SJCRH30 (cell line): ENCODE results near the gene UTF1. TPM values are rescaled to one million over a fixed set of nuclear protein-coding genes. Genes with fewer than 3 reads are reported as not detected.
A peak's percentile ranks its signal among the peaks of the same experiment; 100 is the strongest.

Source experiments
- DNase-seq, 2 experiments: peaks; one replicate each; pipeline ENCODE4 v3.0.0-alpha.2; 2015 to 2020
- H3K27ac ChIP-seq: fragments of 250-450 bp; sonication (Bioruptor Pico); 2 replicates; pipeline ENCODE4 v1.5.1; 2020; ENCODE audit warnings: mild to moderate bottlenecking, moderate library complexity
- H3K27me3 ChIP-seq: fragments of 250-450 bp; sonication (Bioruptor Pico); 2 replicates; pipeline ENCODE4 v1.5.1; 2020; ENCODE audit warnings: mild to moderate bottlenecking, moderate library complexity
- H3K36me3 ChIP-seq: fragments of 250-450 bp; sonication (Bioruptor Pico); 2 replicates; pipeline ENCODE4 v1.5.1; 2020; ENCODE audit warnings: mild to moderate bottlenecking, moderate library complexity
- H3K4me1 ChIP-seq: fragments of 250-450 bp; sonication (Bioruptor Pico); 2 replicates; pipeline ENCODE4 v1.5.1; 2020; ENCODE audit warnings: mild to moderate bottlenecking, moderate library complexity
- H3K4me3 ChIP-seq: fragments of 250-450 bp; sonication (Bioruptor Pico); 2 replicates; pipeline ENCODE4 v1.5.1; 2020; ENCODE audit warnings: mild to moderate bottlenecking, moderate library complexity
- H3K9me3 ChIP-seq: fragments of 250-450 bp; sonication (Bioruptor Pico); replicated peaks from 2 replicates; pipeline ENCODE4 v1.5.1; 2020; ENCODE audit warnings: mild to moderate bottlenecking, moderate library complexity
- total RNA-seq: library from RNA; depleted of rRNA; stranded (reverse); fragments of >200 nt; shearing (Covaris generic); gene quantifications from 2 replicates; pipeline ENCODE4 v1.2.3, GENCODE V29; 2014; rRNA removed

The UTF1 gene
- total RNA-seq, result not detected in 2 replicates

DNA sequence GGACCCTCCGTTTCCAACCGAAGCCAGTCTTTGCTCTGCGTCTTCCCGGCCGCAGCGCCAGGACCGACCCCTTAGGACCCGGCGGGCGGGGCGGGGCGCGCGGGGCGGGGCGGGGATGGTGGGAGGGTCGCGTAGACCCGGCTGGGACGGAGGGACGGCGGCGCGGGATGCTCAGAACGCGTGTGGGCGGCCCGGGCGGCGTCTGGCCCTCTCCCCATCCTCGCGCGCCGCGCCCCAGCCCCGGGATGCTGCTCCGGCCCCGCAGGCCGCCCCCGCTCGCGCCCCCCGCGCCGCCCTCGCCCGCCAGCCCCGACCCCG, at the start of gene UTF1:
Gene UTF1, plus strand, starts transcription at position 174 of the 318 bp plus-strand sequence. Its CDS starts 72 bp downstream, at position 246.
- no peaks in the 10 kb centered on the region for H3K4me1 ChIP-seq
- H3K36me3 ChIP-seq, result no peaks in the 10 kb centered on the region
- H3K9me3 ChIP-seq, result no peaks in the 10 kb centered on the region
- no peak within 1 kb of the TSS for H3K4me3 ChIP-seq
- H3K27ac ChIP-seq, result no peak within 1 kb of the TSS
- DNase-seq, result no peak
- no peaks in the 10 kb centered on the region for H3K27me3 ChIP-seq

DNA sequence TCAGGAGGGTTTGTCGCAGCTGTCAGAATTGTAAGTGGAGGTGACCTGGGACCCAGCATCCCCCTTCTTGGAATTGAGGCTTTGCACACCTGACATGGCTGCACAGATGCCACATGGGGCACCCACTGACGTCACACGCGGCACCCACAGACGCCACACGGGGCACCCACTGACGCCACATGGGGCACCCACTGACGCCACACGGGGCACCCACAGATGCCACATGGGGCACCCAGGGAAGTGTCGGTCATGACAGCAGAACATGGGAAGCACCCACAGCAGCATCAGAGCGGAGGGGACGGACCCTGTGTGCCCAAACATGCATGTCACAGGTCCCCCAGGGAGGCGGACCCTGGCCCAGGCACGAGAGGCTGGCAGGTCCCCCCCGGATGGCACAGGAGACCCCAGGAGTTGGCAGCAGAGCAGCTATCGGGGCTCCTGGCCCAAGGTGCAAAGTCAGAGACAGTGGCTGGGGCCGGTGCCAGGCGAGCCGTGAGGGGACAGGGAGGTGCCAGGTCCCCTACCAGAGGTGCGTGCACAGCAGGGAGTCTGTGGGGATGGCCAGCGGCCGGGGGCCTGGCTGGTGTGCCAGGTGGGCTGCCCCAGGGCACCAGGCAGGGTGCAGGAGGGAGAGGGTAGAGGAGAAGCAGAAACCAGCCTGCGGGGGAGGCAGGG, 48.9 kb upstream of the UTF1 start:
- DNase-seq, result no peak
- Histone ChIP-seq H3K27me3 (no peaks in the 10 kb centered on the region), H3K9me3 (no peaks in the 10 kb centered on the region), H3K4me1 (no peaks in the 10 kb centered on the region), H3K27ac (no peak overlapping the region), H3K36me3 (no peaks in the 10 kb centered on the region), H3K4me3 (no peak overlapping the region)

- H3K27me3 ChIP-seq, result no peaks in the 10 kb centered on the region; the same call in 1 of the 2 replicates
- no peaks in the 10 kb centered on the region for H3K9me3 ChIP-seq
Measured at GRCh38 chr10:133182190-133182589, 47.8 kb upstream of the UTF1 start.

DNA sequence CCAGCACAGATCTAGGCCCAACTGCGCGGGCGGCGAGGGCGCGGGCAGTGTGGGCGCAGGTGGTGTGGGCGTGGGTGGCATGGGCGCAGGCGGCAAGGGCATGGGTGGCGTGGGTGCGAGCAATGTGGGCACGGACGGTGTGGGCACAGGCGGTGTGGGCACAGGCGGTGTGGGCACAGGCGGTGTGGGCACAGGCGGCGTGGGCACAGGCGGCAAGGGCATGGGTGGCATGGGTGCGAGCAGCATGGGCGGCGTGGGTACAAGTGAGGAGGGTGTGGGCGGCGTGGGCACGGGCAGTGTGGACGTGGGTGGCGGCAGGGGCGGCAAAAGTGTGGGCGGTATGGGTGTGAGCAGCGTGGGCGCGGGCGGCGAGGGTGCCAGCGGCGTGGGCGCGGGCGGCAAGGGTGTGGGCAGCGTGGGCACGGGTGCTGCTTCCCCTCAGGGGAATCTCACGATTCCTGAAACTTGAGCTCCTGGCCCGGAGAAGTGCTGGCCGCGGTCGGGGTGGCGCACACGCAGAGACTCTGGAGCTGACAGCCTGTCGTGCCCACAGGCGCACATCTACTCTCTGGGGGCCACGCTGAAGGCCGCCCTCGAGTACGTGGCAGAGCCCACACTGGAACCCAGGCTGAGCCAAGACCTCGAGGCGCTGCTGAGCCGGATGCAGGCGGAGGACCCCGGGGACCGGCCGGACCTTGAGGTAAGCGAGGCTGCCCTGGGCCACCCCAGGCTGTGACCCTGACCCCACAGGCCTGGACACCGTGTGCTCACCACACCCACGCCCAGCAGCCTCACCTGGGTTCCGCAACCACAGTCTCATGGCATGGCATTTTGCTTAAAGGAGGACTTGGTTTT, 47.0 kb upstream of the UTF1 start:
- H3K27me3 ChIP-seq, result no peaks in the 10 kb centered on the region; the same call in 1 of the 2 replicates
- H3K4me1 ChIP-seq, result no peaks in the 10 kb centered on the region
- H3K9me3 ChIP-seq, result no peaks in the 10 kb centered on the region
- no peak overlapping the region for H3K27ac ChIP-seq
- no peaks in the 10 kb centered on the region for H3K36me3 ChIP-seq
- DNase-seq, result no peak
- H3K4me3 ChIP-seq, result no peak overlapping the region

More at GRCh38 chr10:133182190-133182589, 47.8 kb upstream of the UTF1 start:
- H3K4me1 ChIP-seq, result no peaks in the 10 kb centered on the region
- H3K27ac ChIP-seq, result no peak overlapping the region
- no peaks in the 10 kb centered on the region for H3K36me3 ChIP-seq
- H3K4me3 ChIP-seq, result no peak overlapping the region
- DNase-seq, result no peak

- no peaks in the 10 kb centered on the region; the same call in 1 of the 2 replicates for H3K27me3 ChIP-seq
Measured at GRCh38 chr10:133183646-133184378, 46.2 kb upstream of the UTF1 start.

GRCh38 chr10:133184591-133185244, 45.3 kb upstream of the UTF1 start:
- H3K4me1 ChIP-seq, result no peaks in the 10 kb centered on the region
- H3K4me3 ChIP-seq, result no peak overlapping the region
- DNase-seq, result no peak
- H3K27me3 ChIP-seq, result no peaks in the 10 kb centered on the region; the same call in 1 of the 2 replicates
- H3K36me3 ChIP-seq, result no peaks in the 10 kb centered on the region
- no peaks in the 10 kb centered on the region for H3K9me3 ChIP-seq
- no peak overlapping the region for H3K27ac ChIP-seq

More at GRCh38 chr10:133183646-133184378, 46.2 kb upstream of the UTF1 start:
- DNase-seq, result no peak
- Histone ChIP-seq H3K9me3 (no peaks in the 10 kb centered on the region), H3K4me3 (no peak overlapping the region), H3K27ac (no peak overlapping the region), H3K4me1 (no peaks in the 10 kb centered on the region), H3K36me3 (no peaks in the 10 kb centered on the region)

GRCh38 chr10:133185421-133185820, 44.6 kb upstream of the UTF1 start:
- Histone ChIP-seq H3K9me3 (no peaks in the 10 kb centered on the region), H3K36me3 (no peaks in the 10 kb centered on the region), H3K4me1 (no peaks in the 10 kb centered on the region), H3K27ac (no peak overlapping the region), H3K4me3 (no peak overlapping the region), H3K27me3 (no peaks in the 10 kb centered on the region; the same call in 1 of the 2 replicates)
- no peak for DNase-seq

DNA sequence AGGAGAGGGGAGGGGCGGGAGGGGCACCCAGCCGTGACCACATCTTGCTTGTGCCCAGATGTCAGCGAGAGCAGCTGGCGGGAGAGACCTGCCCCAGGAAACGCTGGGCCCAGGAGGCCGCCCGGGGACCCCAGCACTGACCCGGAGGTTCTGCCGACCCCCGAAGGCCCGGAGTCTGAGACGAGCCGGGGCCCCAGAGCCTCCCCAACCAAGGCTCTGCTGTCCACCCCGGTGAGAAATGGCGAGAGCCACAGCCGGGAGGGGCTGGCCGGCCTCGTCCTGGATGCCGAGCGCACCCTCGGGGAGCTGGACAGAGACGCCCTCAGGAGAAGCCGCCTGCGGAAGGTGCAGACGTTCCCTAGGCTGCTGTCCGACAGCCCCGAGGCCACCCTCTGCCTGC, 44.1 kb upstream of the UTF1 start:
- Histone ChIP-seq H3K4me3 (no peak overlapping the region), H3K27ac (no peak overlapping the region), H3K9me3 (no peaks in the 10 kb centered on the region), H3K27me3 (no peaks in the 10 kb centered on the region; the same call in 1 of the 2 replicates), H3K36me3 (no peaks in the 10 kb centered on the region), H3K4me1 (no peaks in the 10 kb centered on the region)
- DNase-seq, result no peak

DNA sequence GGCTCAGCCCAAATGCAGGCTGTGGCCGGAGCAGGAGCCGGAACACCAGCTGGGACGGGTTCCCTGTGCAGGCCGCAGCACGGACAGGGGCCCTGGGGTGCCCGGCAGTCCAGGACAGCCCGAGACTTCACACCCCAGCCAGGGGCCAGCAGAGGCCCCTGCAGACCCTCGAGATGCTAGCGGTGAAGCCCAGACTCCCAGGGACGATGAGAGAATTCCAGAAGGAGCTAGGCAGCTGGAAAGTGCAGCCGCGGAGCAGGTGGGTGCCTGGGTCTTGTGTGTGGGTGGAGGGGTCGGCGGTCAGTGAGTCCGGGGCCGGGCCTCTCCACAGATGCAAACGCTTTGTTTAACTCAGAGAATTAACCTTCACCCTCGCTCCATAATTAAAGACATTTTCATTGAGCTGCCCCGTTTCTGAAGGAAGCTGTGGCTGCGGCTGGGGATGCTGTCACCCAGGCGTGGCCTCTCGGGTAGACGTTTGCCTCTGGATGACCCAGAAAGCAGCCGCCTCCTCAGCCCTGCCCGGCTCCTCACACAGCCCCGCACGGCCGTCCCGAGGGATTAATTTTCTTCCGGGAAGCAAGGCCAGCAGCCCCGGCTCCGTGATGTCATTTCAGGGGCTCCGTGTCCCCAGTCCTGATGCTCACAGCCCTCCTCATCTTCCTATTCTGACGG, 43.5 kb upstream of the UTF1 start:
- H3K36me3 ChIP-seq, result no peaks in the 10 kb centered on the region
- no peaks in the 10 kb centered on the region for H3K4me1 ChIP-seq
- DNase-seq, result peak; percentile 20 to 34
- no peak overlapping the region for H3K4me3 ChIP-seq
- no peaks in the 10 kb centered on the region; the same call in 1 of the 2 replicates for H3K27me3 ChIP-seq
- H3K9me3 ChIP-seq, result no peaks in the 10 kb centered on the region
- H3K27ac ChIP-seq, result no peak overlapping the region

DNA sequence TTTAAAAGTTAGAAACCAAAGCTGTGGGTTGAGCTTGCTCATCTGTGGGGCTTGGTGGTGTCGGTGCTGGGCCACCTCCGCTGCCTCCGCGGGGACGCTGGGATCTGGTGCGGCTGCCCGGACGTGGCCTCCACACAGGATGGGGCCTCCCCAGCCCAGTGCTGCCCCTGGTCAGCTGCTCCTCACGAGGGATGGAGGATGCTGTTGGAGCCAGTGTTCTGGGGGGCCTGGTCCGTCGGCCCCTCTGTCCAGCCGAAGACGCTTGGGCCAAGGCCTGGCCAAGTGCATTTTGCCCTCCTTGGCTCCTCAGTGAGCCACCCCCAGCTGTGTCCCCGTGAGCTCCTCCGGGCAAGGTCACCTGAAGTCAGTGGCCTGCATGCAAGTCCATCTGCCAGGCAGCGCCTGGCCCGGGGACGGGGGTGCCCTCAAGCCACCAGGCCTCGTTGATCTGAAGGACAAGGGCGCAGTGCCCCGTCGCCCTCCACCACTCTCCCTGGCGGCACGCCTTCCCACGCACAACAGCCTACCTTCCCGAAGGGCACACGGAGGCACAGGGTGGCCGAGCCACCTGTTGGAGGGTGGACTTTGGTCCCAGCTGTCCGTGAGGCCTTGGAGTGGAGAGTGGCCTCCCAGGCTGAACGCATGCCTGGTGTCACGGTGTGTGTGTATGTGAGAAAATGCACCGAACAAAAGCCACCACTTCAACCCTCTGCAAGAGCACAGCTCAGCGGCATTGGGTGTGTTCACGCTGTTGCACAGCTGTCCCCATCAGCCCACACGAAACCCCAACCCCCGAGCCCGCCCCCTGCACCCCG, 42.7 kb upstream of the UTF1 start:
- no peaks in the 10 kb centered on the region; the same call in 1 of the 2 replicates for H3K27me3 ChIP-seq
- H3K27ac ChIP-seq, result no peak overlapping the region
- H3K4me3 ChIP-seq, result no peak overlapping the region
- H3K4me1 ChIP-seq, result no peaks in the 10 kb centered on the region
- no peak for DNase-seq
- no peaks in the 10 kb centered on the region for H3K36me3 ChIP-seq
- no peaks in the 10 kb centered on the region for H3K9me3 ChIP-seq

- Histone ChIP-seq H3K27me3 (no peaks in the 10 kb centered on the region; the same call in 1 of the 2 replicates), H3K36me3 (no peaks in the 10 kb centered on the region), H3K4me1 (no peaks in the 10 kb centered on the region)
Measured at GRCh38 chr10:133187906-133188681, 41.9 kb upstream of the UTF1 start.

DNA sequence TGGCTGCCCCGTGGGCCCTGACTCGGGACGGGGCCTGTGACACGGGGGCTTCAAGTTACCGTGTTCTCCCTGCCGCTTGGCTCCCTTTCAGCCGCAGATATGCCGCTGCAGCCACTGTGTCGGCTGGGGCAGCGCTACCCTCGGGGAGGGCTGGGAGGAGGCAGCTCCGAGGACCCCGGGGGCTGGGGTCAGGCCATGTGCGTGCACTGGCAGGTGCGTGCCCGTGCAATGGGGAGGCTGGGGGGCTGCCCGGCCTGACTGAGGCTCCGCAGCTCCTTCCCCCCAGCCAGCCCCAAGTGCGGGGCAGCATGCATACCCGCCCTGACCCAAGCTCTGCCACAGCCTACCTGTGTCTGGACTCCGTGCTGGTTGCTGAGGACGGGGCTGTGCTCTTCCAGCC, 40.8 kb upstream of the UTF1 start:
- Histone ChIP-seq H3K27me3 (no peaks in the 10 kb centered on the region; the same call in 1 of the 2 replicates), H3K36me3 (no peaks in the 10 kb centered on the region), H3K4me3 (no peak overlapping the region), H3K27ac (no peak overlapping the region), H3K9me3 (no peaks in the 10 kb centered on the region), H3K4me1 (no peaks in the 10 kb centered on the region)
- no peak for DNase-seq

More at GRCh38 chr10:133187906-133188681, 41.9 kb upstream of the UTF1 start:
- H3K4me3 ChIP-seq, result no peak overlapping the region
- no peak overlapping the region for H3K27ac ChIP-seq
- no peak for DNase-seq
- no peaks in the 10 kb centered on the region for H3K9me3 ChIP-seq

- Histone ChIP-seq H3K27ac (no peak overlapping the region), H3K4me1 (no peaks in the 10 kb centered on the region), H3K27me3 (no peaks in the 10 kb centered on the region; the same call in 1 of the 2 replicates), H3K36me3 (no peaks in the 10 kb centered on the region), H3K4me3 (no peak overlapping the region), H3K9me3 (no peaks in the 10 kb centered on the region)
- no peak for DNase-seq
Measured at GRCh38 chr10:133189726-133190125, 40.3 kb upstream of the UTF1 start.
